Activated naive CD4-positive, alpha-beta T cell treated with anti-CD3 and anti-CD28 coated beads, Interleukin-2, amount 10 ng/mL, durations not matched to agents 7 days and 5 days (primary cell): ENCODE results near the gene ZNF575.

Experiments
- CTCF ChIA-PET: fragments of 350-600 bp; sonication (Branson Sonifier 250); formaldehyde crosslinking; loops from one replicate; lab custom pipeline; 2021; ENCODE audit warnings: antibody characterized with exemption; lab: Charles Lee
- DNase-seq: peaks from one replicate; pipeline ENCODE4 v3.0.0-alpha.2; 2020
- H3K27ac Mint-ChIP-seq: one replicate; pipeline ENCODE4 v1.8.0; 2021; ENCODE audit warnings: mild to moderate bottlenecking, moderate library complexity, mixed read lengths
- H3K27me3 Mint-ChIP-seq: one replicate; pipeline ENCODE4 v1.8.0; 2021; ENCODE audit warnings: mild to moderate bottlenecking, mixed read lengths
- H3K36me3 Mint-ChIP-seq: one replicate; pipeline ENCODE4 v1.8.0; 2021; ENCODE audit warnings: mixed read lengths
- H3K4me1 Mint-ChIP-seq: one replicate; pipeline ENCODE4 v1.8.0; 2021; ENCODE audit warnings: mixed read lengths
- H3K4me3 Mint-ChIP-seq: one replicate; pipeline ENCODE4 v1.8.0; 2021; ENCODE audit warnings: mild to moderate bottlenecking, moderate library complexity, mixed read lengths
- H3K9me3 Mint-ChIP-seq: one replicate; pipeline ENCODE4 v1.8.0; 2021; ENCODE audit warnings: mixed read lengths

The ZNF575 gene

GRCh38 chr19:43575156-43575950 lies 42.4 kb downstream of the ZNF575 start, which contains the start of the genes PINLYP and XRCC1:
TSS of gene PINLYP (plus strand) at chr19:43575801. CDS start at chr19:43577192, 1,391 bp downstream.
TSS of gene XRCC1 (minus strand) at chr19:43575527. CDS start at chr19:43575458, 69 bp downstream.
- peak; percentile 99 for DNase-seq
- Mint-ChIP-seq H3K4me1 (peaks cover 47% of the 10 kb centered on the region), H3K9me3 (no peaks in the 10 kb centered on the region), H3K27ac (peak within 1 kb of the TSS; percentile 90), H3K27me3 (peaks cover 24% of the 10 kb centered on the region), H3K4me3 (peak within 1 kb of the TSS; percentile 97), H3K36me3 (peaks cover 11% of the 10 kb centered on the region)
- CTCF ChIA-PET = interaction anchor here (1.4 to 4.5 kb wide), 3 partner anchors 19 to 128 kb away, joined by 4 to 28 read pairs (median 24); partner anchors contain the start of genes IRGQ and ZNF576

GRCh38 chr19:43575955-43576878 lies 43.2 kb downstream of the ZNF575 start:
- CTCF ChIA-PET = interaction anchor here (2.6 to 4.5 kb wide), 2 partner anchors 20 kb away, joined by 24 to 28 read pairs; partner anchors contain the start of genes IRGQ and ZNF576
- no peak for DNase-seq
- H3K27ac Mint-ChIP-seq = peak overlapping the region; percentile 74

GRCh38 chr19:43578787-43579186 lies 45.8 kb downstream of the ZNF575 start:
- Mint-ChIP-seq H3K27ac (no peak overlapping the region), H3K4me1 (peaks cover 40% of the 10 kb centered on the region), H3K27me3 (peaks cover 24% of the 10 kb centered on the region), H3K4me3 (no peak overlapping the region), H3K9me3 (no peaks in the 10 kb centered on the region), H3K36me3 (peaks cover 2% of the 10 kb centered on the region)
- CTCF ChIA-PET = interaction anchor here (0.9 kb wide), 1 partner anchor 16 kb away, joined by 5 read pairs; no protein-coding TSS in a partner anchor
- DNase-seq = no peak

More at GRCh38 chr19:43575955-43576878, 43.2 kb downstream of the ZNF575 start:
- Mint-ChIP-seq H3K4me1 (peaks cover 45% of the 10 kb centered on the region), H3K27me3 (peaks cover 24% of the 10 kb centered on the region), H3K36me3 (peaks cover 9% of the 10 kb centered on the region), H3K4me3 (peak overlapping the region; percentile 52), H3K9me3 (no peaks in the 10 kb centered on the region)

DNA sequence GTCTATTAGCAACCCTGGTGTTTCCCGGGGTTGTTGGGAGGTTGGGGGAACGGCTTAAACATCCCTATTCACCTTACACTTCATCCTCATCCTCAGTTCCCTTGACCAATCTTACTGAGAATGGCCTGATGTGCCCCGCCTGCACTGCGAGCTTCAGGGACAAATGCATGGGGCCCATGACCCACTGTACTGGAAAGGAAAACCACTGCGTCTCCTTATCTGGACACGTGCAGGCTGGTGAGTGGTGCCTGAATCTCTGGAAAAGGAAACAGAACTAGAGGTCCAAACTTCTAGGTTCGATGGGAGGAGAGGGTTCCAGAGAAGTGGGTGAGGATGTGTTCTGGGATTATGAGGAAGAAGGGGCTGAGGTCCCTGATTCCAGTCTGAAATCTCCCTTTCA lies 48.5 kb downstream of the ZNF575 start:
- CTCF ChIA-PET = interaction anchor here (6.4 kb wide), 1 partner anchor 14 kb away, joined by 40 read pairs; the partner anchor contains the start of genes IRGQ and ZNF576
- no peak for DNase-seq
- peaks cover 24% of the 10 kb centered on the region for H3K27me3 Mint-ChIP-seq
- H3K4me3 Mint-ChIP-seq = peak overlapping the region; percentile 86
- H3K27ac Mint-ChIP-seq = peak overlapping the region; percentile 25
- H3K36me3 Mint-ChIP-seq = no peaks in the 10 kb centered on the region
- H3K4me1 Mint-ChIP-seq = peaks cover 32% of the 10 kb centered on the region
- H3K9me3 Mint-ChIP-seq = no peaks in the 10 kb centered on the region

DNA sequence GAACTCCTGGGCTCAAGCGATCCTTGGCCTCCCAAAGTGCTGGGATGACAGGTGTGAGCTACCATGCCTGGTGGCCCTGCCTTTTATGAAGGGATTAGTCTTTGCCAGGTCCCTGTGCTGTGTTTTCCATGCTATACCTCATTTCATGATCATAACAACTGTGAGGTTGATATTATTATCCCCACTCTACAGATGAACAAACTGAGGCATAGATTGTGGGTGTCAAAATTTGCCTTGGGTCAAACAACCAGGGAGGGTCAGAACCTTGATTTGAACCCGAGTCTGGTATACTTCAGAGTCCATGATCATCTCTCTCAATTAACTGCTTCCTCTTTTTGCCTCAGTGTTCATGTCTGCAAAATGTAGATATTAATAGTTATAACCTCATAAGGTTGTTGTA lies 49.5 kb downstream of the ZNF575 start:
- no peak overlapping the region for H3K27ac Mint-ChIP-seq
- peaks cover 20% of the 10 kb centered on the region for H3K27me3 Mint-ChIP-seq
- peaks cover 25% of the 10 kb centered on the region for H3K4me1 Mint-ChIP-seq

GRCh38 chr19:43584484-43584883 lies 51.5 kb downstream of the ZNF575 start:
- Mint-ChIP-seq H3K4me1 (peaks cover 20% of the 10 kb centered on the region), H3K36me3 (peaks cover under 1% of the 10 kb centered on the region), H3K27ac (no peak overlapping the region), H3K4me3 (no peak overlapping the region), H3K27me3 (peaks cover 6% of the 10 kb centered on the region), H3K9me3 (no peaks in the 10 kb centered on the region)
- CTCF ChIA-PET = interaction anchor here (1.1 to 6.4 kb wide), 4 partner anchors 11 to 225 kb away, joined by 3 to 40 read pairs (median 4); partner anchors contain the start of genes IRGQ and ZNF576
- DNase-seq = no peak

More for the DNA sequence above, 49.5 kb downstream of the ZNF575 start:
- Mint-ChIP-seq H3K9me3 (no peaks in the 10 kb centered on the region), H3K4me3 (no peak overlapping the region), H3K36me3 (no peaks in the 10 kb centered on the region)
- CTCF ChIA-PET = interaction anchor here (6.4 kb wide), 1 partner anchor 13 kb away, joined by 40 read pairs; the partner anchor contains the start of genes IRGQ and ZNF576
- DNase-seq = no peak
